Ishikawa (cell line): ENCODE results near the gene PALLD.

Source experiments
- CEBPB ChIP-seq: IDR thresholded peaks from 2 replicates; pipeline ENCODE4 v1.6.1; 2012
- TAF1 ChIP-seq: IDR thresholded peaks from 2 replicates; pipeline ENCODE4 v1.6.1; 2012; ENCODE audit warnings: low read depth, mild to moderate bottlenecking
- TCF12 ChIP-seq: IDR thresholded peaks from 2 replicates; pipeline ENCODE4 v1.6.1; 2012; ENCODE audit warnings: low read depth
- TF ChIP-seq, protein P1 (sequence below): IDR thresholded peaks from 2 replicates; pipeline ENCODE4 v1.6.1; 2012; ENCODE audit warnings: low read depth, mild to moderate bottlenecking
- TF ChIP-seq, protein P2 (sequence below): IDR thresholded peaks from 2 replicates; pipeline ENCODE4 v1.6.1; 2012

DNA sequence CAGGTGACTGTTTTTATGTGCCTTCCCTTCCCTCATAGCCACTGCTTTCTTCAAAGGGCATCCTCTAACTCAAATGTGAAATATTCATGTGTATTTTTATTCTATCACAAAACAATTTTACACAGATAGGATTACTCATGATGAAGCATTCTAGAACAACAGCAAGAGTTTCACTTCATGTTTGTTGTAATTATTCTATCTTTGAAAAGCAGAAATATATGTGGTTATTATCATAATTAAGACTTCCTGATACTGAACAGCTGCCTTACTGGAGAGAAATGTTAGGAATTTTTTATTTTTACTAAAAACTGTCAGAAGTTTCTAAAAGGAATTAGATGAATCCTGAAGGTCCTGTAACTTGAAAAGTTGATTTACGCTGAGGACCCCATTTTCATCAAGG, 229.1 kb downstream of the PALLD start:
- TF ChIP-seq, protein P1, sequence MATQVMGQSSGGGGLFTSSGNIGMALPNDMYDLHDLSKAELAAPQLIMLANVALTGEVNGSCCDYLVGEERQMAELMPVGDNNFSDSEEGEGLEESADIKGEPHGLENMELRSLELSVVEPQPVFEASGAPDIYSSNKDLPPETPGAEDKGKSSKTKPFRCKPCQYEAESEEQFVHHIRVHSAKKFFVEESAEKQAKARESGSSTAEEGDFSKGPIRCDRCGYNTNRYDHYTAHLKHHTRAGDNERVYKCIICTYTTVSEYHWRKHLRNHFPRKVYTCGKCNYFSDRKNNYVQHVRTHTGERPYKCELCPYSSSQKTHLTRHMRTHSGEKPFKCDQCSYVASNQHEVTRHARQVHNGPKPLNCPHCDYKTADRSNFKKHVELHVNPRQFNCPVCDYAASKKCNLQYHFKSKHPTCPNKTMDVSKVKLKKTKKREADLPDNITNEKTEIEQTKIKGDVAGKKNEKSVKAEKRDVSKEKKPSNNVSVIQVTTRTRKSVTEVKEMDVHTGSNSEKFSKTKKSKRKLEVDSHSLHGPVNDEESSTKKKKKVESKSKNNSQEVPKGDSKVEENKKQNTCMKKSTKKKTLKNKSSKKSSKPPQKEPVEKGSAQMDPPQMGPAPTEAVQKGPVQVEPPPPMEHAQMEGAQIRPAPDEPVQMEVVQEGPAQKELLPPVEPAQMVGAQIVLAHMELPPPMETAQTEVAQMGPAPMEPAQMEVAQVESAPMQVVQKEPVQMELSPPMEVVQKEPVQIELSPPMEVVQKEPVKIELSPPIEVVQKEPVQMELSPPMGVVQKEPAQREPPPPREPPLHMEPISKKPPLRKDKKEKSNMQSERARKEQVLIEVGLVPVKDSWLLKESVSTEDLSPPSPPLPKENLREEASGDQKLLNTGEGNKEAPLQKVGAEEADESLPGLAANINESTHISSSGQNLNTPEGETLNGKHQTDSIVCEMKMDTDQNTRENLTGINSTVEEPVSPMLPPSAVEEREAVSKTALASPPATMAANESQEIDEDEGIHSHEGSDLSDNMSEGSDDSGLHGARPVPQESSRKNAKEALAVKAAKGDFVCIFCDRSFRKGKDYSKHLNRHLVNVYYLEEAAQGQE = no peak
- TF ChIP-seq, protein P2, sequence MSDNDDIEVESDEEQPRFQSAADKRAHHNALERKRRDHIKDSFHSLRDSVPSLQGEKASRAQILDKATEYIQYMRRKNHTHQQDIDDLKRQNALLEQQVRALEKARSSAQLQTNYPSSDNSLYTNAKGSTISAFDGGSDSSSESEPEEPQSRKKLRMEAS = no peak
- TF ChIP-seq TCF12 (no peak), CEBPB (no peak), TAF1 (no peak)
